K562 (cell line): ENCODE data around the gene VWA3A. TPM values are rescaled to one million over a fixed set of nuclear protein-coding genes. Genes with fewer than 3 reads are reported as not detected.

Experiments used
- ATAC-seq: fragments of 200-7000 bp; cut with Tn5 transposase; 3 replicates; pipeline ENCODE4 v1.9.1; 2020; ENCODE audit warnings: moderate library complexity
- BruUV-seq: library from RNA; stranded (reverse); fragments of 400-500 nt; replicated peaks from 2 replicates; lab custom pipeline; 2021; lab: Mats Ljungman, UMichigan
- CTCF ChIA-PET: fragments of 300-600 bp; formaldehyde crosslinking; extraction: SDS; loops from one replicate; lab custom pipeline; 2021; ENCODE audit warnings: low intra/inter-chr PET ratio; lab: Yijun Ruan, JAX
- POLR2A ChIA-PET: fragments of 300-600, 350-650 bp; sonication (Branson Sonifier 250); formaldehyde crosslinking; extraction: SDS; loops from one replicate; lab custom pipeline; 2021; ENCODE audit warnings: antibody characterized with exemption, inconsistent platforms; lab: Yijun Ruan, JAX
- DNase-seq, 4 experiments: peaks; one replicate each; pipeline versions ENCODE4 v3.0.0 to v3.0.0-alpha.2; 2011 to 2018; ENCODE audit warnings: low spot score in 3 of 4, mixed read lengths in 3 of 4; ENCODE audit errors: extremely low read depth in 1 of 4
- FAIRE-seq: peaks from 2 replicates; lab custom pipeline; 2011; peaks lifted over from hg19 to GRCh38; lab: Jason Lieb, UNC
- H2AFZ ChIP-seq: 2 replicates; pipeline ENCODE4 v1.6.0; 2011; ENCODE audit warnings: low read depth, low read length, control low read depth, inconsistent platforms
- H3K27ac ChIP-seq: fragments of 200-600 bp; 3 replicates; pipeline ENCODE4 v1.8.0; 2011; ENCODE audit warnings: low read depth, mild to moderate bottlenecking, control low read depth, inconsistent platforms, low read length, moderate library complexity, mixed read lengths; ENCODE audit errors: extremely low read depth
- H3K27me3 ChIP-seq, 2 experiments: fragments of 300-600 bp in 1 of 2; 2 replicates in 1 of 2; 3 replicates in 1 of 2; pipeline versions ENCODE4 v1.6.0 to v1.8.0; 2011; ENCODE audit warnings: inconsistent platforms in 2 of 2, low read length in 2 of 2, mild to moderate bottlenecking in 1 of 2, mixed read lengths in 1 of 2, moderate library complexity in 1 of 2; ENCODE audit not compliant: control insufficient read depth in 2 of 2, insufficient read depth in 2 of 2
- H3K36me3 ChIP-seq: fragments of 300-600 bp; 3 replicates; pipeline ENCODE4 v1.8.0; 2011; ENCODE audit warnings: mild to moderate bottlenecking, low read length, inconsistent platforms; ENCODE audit not compliant: control insufficient read depth, insufficient read depth
- H3K4me1 ChIP-seq, 2 experiments: fragments of 200-600 bp in 1 of 2; replicated peaks in 1 of 2; 2 replicates in 1 of 2; 3 replicates in 1 of 2; pipeline versions ENCODE4 v1.5.1 to v1.8.0; 2011; ENCODE audit warnings: inconsistent platforms in 2 of 2, low read length in 2 of 2, mild to moderate bottlenecking in 1 of 2, mixed read lengths in 1 of 2, moderate library complexity in 1 of 2; ENCODE audit not compliant: control insufficient read depth in 2 of 2, insufficient read depth in 2 of 2
- H3K4me2 ChIP-seq: 2 replicates; pipeline ENCODE4 v1.6.1; 2011; ENCODE audit warnings: low read length, control low read depth, inconsistent platforms, mixed read lengths; ENCODE audit not compliant: insufficient read depth
- H3K4me3 ChIP-seq: fragments of 200-600 bp; sonication (generic), shearing (Covaris generic); 2 replicates; pipeline ENCODE4 v1.5.1; 2016; ENCODE audit warnings: control low read depth, inconsistent platforms
- H3K79me2 ChIP-seq: fragments of 200-600 bp; 3 replicates; pipeline ENCODE4 v1.8.0; 2011; ENCODE audit warnings: low read length, inconsistent platforms; ENCODE audit not compliant: control insufficient read depth, insufficient read depth
- H3K9ac ChIP-seq, 2 experiments: 2 replicates each; pipeline versions ENCODE4 v1.6.0 to v1.6.1; 2011; ENCODE audit warnings: low read depth in 2 of 2, low read length in 2 of 2, control low read depth in 1 of 2, inconsistent platforms in 1 of 2, mild to moderate bottlenecking in 1 of 2, mixed read lengths in 1 of 2; ENCODE audit not compliant: insufficient read depth in 1 of 2
- H3K9me1 ChIP-seq: one replicate; pipeline ENCODE4 v1.6.0; 2011; ENCODE audit warnings: inconsistent platforms, mild to moderate bottlenecking, low read length, moderate library complexity; ENCODE audit not compliant: control insufficient read depth, insufficient read depth
- H3K9me3 ChIP-seq: replicated peaks from 2 replicates; pipeline ENCODE4 v1.5.1; 2011; ENCODE audit warnings: low read depth, low read length, inconsistent platforms; ENCODE audit not compliant: control insufficient read depth, insufficient read depth
- H4K20me1 ChIP-seq: replicated peaks from 2 replicates; pipeline ENCODE4 v1.6.1; 2011; ENCODE audit warnings: low read length, inconsistent platforms, mixed read lengths; ENCODE audit not compliant: control insufficient read depth, insufficient read depth
- CBX2 ChIP-seq: fragments of 200-600 bp; sonication (generic); IDR thresholded peaks from one replicate; pipeline ENCODE4 v1.6.1; 2012; ENCODE audit warnings: mild to moderate bottlenecking, low read length, inconsistent platforms; ENCODE audit not compliant: insufficient read depth, poor library complexity, severe bottlenecking
- HOXB6 ChIP-seq: fragments of 250-450 bp; sonication (Bioruptor Pico); IDR thresholded peaks from 2 replicates; pipeline ENCODE4 v1.5.1; 2022; ENCODE audit warnings: mild to moderate bottlenecking, borderline replicate concordance
- PHTF2 ChIP-seq: fragments of 250-450 bp; sonication (Bioruptor Pico); IDR thresholded peaks from 2 replicates; pipeline ENCODE4 v1.5.0; 2021; ENCODE audit warnings: mild to moderate bottlenecking
- RBFOX2 ChIP-seq: fragments of 200-400 bp; formaldehyde crosslinking; IDR thresholded peaks from 2 replicates; pipeline ENCODE4 v1.6.1; 2017; ENCODE audit warnings: low read depth, mild to moderate bottlenecking, low read length, moderate library complexity
- SPI1 ChIP-seq: IDR thresholded peaks from 2 replicates; pipeline ENCODE4 v1.6.1; 2011; ENCODE audit warnings: low read depth, low read length, control low read depth, borderline replicate concordance
- ZNF324 ChIP-seq: fragments of 250-450 bp; sonication (Bioruptor Pico); IDR thresholded peaks from 2 replicates; pipeline ENCODE4 v1.4.0; 2020; ENCODE audit warnings: mild to moderate bottlenecking
- ZNF354B ChIP-seq: fragments of 250-450 bp; sonication (Bioruptor Pico); IDR thresholded peaks from 2 replicates; pipeline ENCODE4 v1.4.0; 2020
- ZNF644 ChIP-seq: fragments of 200-800 bp; sonication (Bioruptor generic); IDR thresholded peaks from 2 replicates; pipeline ENCODE4 v1.6.1; 2016; ENCODE audit warnings: low read depth, missing genetic modification characterization, missing compliant biosample characterization
- WGBS: fragments of 100-300 bp; shearing (Covaris generic); methylation state at CpG from one replicate; pipeline ENCODE4 v1.1.6; 2016; ENCODE audit warnings: low coverage, mixed read lengths; ENCODE audit not compliant: insufficient coverage; ENCODE audit errors: missing lambda C conversion rate; 5-methylcytosine and 5-hydroxymethylcytosine counted together
- in situ Hi-C: fragments of 300-500 bp; cut with MboI; formaldehyde crosslinking; loops from 4 replicates; pipeline ENCODE4 v1.15.0; 2018; ENCODE audit warnings: inconsistent platforms, mixed read lengths
- intact Hi-C: fragments of 100-400 bp; cut with micrococcal nuclease; formaldehyde crosslinking; loops from 2 replicates; pipeline ENCODE4 v1.14.2; 2022
- polyA plus RNA-seq, 8 experiments: library from polyadenylated mRNA; depleted of rRNA in 4 of 8; stranded (reverse) in 5 of 8; unstranded in 3 of 8; fragments of >200 nt; fragmentation: Nextera tagmentation in 2 of 8; fragmentation: Illumina TruSeq in 1 of 8; extraction: Ambion mirVana in 2 of 8; extraction: Trizol in 1 of 8; gene quantifications; 2 replicates each; pipeline versions ENCODE4 v1.2.1 to v1.2.3, GENCODE V29; 2011 to 2014; ENCODE audit warnings: inconsistent platforms in 1 of 8, missing spikeins in 1 of 8
- total RNA-seq, 7 experiments: library from RNA; depleted of rRNA in 6 of 7; stranded (reverse); fragments of >200 nt in 6 of 7; fragmentation: Illumina TruSeq in 2 of 7; extraction: Trizol in 2 of 7; gene quantifications; 2 replicates each; pipeline versions ENCODE4 v1.2.1 to v1.2.3, GENCODE V29; 2011 to 2021; ENCODE audit warnings: low replicate concordance in 1 of 7
- TF ChIP-seq, protein P1 (sequence below): sonication (generic); formaldehyde crosslinking; IDR thresholded peaks from 2 replicates; pipeline ENCODE4 v1.8.1; 2023; ENCODE audit warnings: mild to moderate bottlenecking, missing genetic modification reagents, moderate library complexity

Gene VWA3A
- total and polyA plus RNA-seq, 9 of the 15 experiments (the other 6 are each of a cell fraction or from before 2014, with no cell fraction given) = not detected

DNA sequence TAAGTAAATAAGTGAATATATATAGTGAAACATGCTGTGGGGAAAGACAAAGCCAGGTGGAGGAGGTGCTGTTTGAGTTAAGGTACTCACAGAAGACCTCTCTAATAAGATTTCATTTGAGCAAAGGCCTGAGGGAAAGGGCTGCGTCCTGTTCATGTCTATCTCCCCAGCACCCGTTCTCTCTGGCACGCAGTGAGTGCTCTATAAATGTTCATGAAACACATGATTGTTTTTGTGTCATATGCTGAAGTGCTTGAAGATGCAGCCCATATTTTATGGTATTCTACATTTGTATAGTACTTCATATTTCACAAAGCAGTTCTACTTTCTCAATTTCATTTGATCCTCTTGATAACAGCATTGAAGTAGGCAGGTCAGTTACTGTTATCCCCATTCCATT, 990 bp downstream of the VWA3A start (continued):
- no peak for TF ChIP-seq ZNF644 (tag)
- TF ChIP-seq ZNF324 = no peak

DNA sequence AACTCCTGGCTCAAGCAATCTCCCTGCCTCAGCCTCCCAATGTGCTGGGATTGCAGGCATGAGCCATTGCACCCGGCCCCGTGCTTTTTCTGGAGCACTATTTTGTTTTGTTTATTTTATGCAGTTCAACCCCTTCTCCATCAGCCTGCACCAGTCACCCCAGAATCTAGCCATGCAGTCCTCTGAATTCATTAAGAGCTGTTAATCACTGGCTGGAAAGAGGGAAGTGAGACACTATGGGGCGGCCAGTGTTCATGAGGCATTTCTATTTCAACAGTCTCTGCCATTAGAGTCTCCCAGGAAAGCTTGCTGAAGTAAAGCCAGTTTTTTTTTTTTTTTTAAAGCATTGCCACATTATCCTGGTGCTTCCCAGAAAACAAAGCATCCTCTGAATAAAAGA, 1.7 kb downstream of the VWA3A start:
- Histone ChIP-seq H2AFZ (no peak overlapping the region), H3K27ac (no peak overlapping the region), H4K20me1 (no peaks in the 10 kb centered on the region), H3K79me2 (no peaks in the 10 kb centered on the region)
- POLR2A ChIA-PET = interaction anchor here (0.6 kb wide), 1 partner anchor 106 kb away, joined by 3 read pairs; no protein-coding TSS in a partner anchor
- DNase-seq = no peak
- intact Hi-C loops = no loop called here
- WGBS = 0% methylated on average over 3 of the region's 3 CpGs
- no peak for FAIRE-seq
- TF ChIP-seq ZNF354B (CRISPR knock-in tag) (no peak), RBFOX2 (no peak), HOXB6 (CRISPR knock-in tag) (no peak), CBX2 (no peak), SPI1 (peak; percentile 27; the same call in 1 of the 2 replicates), PHTF2 (CRISPR knock-in tag) (no peak)
- TF ChIP-seq, protein P1, sequence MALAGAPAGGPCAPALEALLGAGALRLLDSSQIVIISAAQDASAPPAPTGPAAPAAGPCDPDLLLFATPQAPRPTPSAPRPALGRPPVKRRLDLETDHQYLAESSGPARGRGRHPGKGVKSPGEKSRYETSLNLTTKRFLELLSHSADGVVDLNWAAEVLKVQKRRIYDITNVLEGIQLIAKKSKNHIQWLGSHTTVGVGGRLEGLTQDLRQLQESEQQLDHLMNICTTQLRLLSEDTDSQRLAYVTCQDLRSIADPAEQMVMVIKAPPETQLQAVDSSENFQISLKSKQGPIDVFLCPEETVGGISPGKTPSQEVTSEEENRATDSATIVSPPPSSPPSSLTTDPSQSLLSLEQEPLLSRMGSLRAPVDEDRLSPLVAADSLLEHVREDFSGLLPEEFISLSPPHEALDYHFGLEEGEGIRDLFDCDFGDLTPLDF (CRISPR knock-in tag) = no peak
- TF ChIP-seq, all 486 proteins: peak for 1
- in situ Hi-C loops = no loop called here
- CTCF ChIA-PET = no interaction called here
- H3K4me2 ChIP-seq = no peak overlapping the region
- no peaks in the 10 kb centered on the region for H3K9me1 ChIP-seq
- H3K36me3 ChIP-seq = no peaks in the 10 kb centered on the region
- ATAC-seq = no peak
- BruUV-seq = no TSS peak
- peaks cover 5 to 8% of the 10 kb centered on the region in 2 experiments for H3K27me3 ChIP-seq
- H3K4me3 ChIP-seq = no peak overlapping the region
- no peaks in the 10 kb centered on the region; a peak in 2 of 5 replicates for H3K4me1 ChIP-seq
- H3K9me3 ChIP-seq = no peaks in the 10 kb centered on the region
- H3K9ac ChIP-seq = no peak overlapping the region
